RPMI8226 (cell line): ENCODE data around the gene TMCO4.

Experiments
- DNase-seq: peaks from one replicate; pipeline ENCODE4 v3.0.0-alpha.2; 2015

TMCO4 gene

GRCh38 chr1:19712928-19713327, 86.8 kb downstream of the TMCO4 start:
- DNase-seq: no peak

- no peak for DNase-seq
Observed at GRCh38 chr1:19710825-19711611, 88.7 kb downstream of the TMCO4 start.

- DNase-seq: no peak
Observed at GRCh38 chr1:19709260-19709793, 90.4 kb downstream of the TMCO4 start.

- DNase-seq: no peak
Observed at GRCh38 chr1:19708567-19709110, 91.1 kb downstream of the TMCO4 start.

GRCh38 chr1:19706136-19706535, 93.6 kb downstream of the TMCO4 start:
- DNase-seq: no peak

- DNase-seq: no peak
Observed at GRCh38 chr1:19705464-19705863, 94.3 kb downstream of the TMCO4 start.

- peak; percentile 62 for DNase-seq
Observed at GRCh38 chr1:19704247-19705113, 95.2 kb downstream of the TMCO4 start.

- no peak for DNase-seq
Observed at GRCh38 chr1:19703280-19703679, 96.4 kb downstream of the TMCO4 start.

GRCh38 chr1:19700079-19700777, 99.5 kb downstream of the TMCO4 start:
- no peak for DNase-seq

- DNase-seq: peak; percentile 62
Observed at GRCh38 chr1:19698181-19698580, 101.5 kb downstream of the TMCO4 start.

GRCh38 chr1:19696820-19697219, 102.9 kb downstream of the TMCO4 start:
- DNase-seq: no peak

GRCh38 chr1:19695772-19696171, 103.9 kb downstream of the TMCO4 start:
- no peak for DNase-seq

- no peak for DNase-seq
Observed at GRCh38 chr1:19694298-19694697, 105.4 kb downstream of the TMCO4 start.

GRCh38 chr1:19690342-19690741, 109.4 kb downstream of the TMCO4 start:
- no peak for DNase-seq

GRCh38 chr1:19689856-19690255, 109.9 kb downstream of the TMCO4 start:
- DNase-seq: no peak

GRCh38 chr1:19689085-19689757, 110.5 kb downstream of the TMCO4 start:
- no peak for DNase-seq

- no peak for DNase-seq
Observed at GRCh38 chr1:19688041-19688842, 111.5 kb downstream of the TMCO4 start.

- no peak for DNase-seq
Observed at GRCh38 chr1:19687414-19687813, 112.3 kb downstream of the TMCO4 start.

- DNase-seq: no peak
Observed at GRCh38 chr1:19685994-19686393, 113.7 kb downstream of the TMCO4 start.

GRCh38 chr1:19684677-19685076, 115.0 kb downstream of the TMCO4 start:
- no peak for DNase-seq

- DNase-seq: no peak
Observed at GRCh38 chr1:19683351-19683750, 116.4 kb downstream of the TMCO4 start.
